ENCODE results near the gene GOLGA6L10.
"Not testable (repeated sequence)": the region's sequence is repeated elsewhere in the genome, so short reads cannot be mapped to it uniquely, and the experiment has no call there.

DNA sequence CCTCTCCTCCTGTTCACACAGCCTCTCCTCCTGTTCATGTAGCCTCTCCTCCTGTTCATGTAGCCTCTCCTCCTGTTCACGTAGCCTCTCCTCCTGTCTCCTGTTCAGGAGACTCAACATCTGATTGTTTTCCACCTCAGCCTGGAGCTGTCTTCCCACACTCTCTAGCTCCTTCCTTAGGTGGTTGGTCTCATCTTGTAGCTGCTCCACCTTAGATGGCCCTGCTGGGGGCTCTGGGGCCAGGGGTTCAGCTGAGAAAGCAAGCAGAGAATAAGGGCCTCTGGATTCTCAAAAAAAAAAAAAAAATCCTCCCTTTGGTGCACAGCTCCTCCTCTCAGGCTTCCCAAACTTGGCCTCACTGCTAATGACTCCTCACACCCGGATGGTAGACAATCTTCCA is 4.1 kb downstream of the GOLGA6L10 start:
- TF ChIP-seq, protein P1, sequence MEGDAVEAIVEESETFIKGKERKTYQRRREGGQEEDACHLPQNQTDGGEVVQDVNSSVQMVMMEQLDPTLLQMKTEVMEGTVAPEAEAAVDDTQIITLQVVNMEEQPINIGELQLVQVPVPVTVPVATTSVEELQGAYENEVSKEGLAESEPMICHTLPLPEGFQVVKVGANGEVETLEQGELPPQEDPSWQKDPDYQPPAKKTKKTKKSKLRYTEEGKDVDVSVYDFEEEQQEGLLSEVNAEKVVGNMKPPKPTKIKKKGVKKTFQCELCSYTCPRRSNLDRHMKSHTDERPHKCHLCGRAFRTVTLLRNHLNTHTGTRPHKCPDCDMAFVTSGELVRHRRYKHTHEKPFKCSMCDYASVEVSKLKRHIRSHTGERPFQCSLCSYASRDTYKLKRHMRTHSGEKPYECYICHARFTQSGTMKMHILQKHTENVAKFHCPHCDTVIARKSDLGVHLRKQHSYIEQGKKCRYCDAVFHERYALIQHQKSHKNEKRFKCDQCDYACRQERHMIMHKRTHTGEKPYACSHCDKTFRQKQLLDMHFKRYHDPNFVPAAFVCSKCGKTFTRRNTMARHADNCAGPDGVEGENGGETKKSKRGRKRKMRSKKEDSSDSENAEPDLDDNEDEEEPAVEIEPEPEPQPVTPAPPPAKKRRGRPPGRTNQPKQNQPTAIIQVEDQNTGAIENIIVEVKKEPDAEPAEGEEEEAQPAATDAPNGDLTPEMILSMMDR (IDR thresholded peaks at IDR 0.05 in 4 of 5, conservative IDR thresholded peaks at IDR 0.05 in 1 of 5): not testable (repeated sequence)
- TF ChIP-seq POLR2A (IDR thresholded peaks at IDR 0.05): not testable (repeated sequence)
